ENCODE measurements around the gene GALNT9.

GALNT9 gene

GRCh38 chr12:132291402-132292175, 37.8 kb downstream of the GALNT9 start:
- DNase-seq, result no peak

- DNase-seq, result no peak
These were observed 39.2 kb downstream of the GALNT9 start for GRCh38 chr12:132290203-132290540.

DNA sequence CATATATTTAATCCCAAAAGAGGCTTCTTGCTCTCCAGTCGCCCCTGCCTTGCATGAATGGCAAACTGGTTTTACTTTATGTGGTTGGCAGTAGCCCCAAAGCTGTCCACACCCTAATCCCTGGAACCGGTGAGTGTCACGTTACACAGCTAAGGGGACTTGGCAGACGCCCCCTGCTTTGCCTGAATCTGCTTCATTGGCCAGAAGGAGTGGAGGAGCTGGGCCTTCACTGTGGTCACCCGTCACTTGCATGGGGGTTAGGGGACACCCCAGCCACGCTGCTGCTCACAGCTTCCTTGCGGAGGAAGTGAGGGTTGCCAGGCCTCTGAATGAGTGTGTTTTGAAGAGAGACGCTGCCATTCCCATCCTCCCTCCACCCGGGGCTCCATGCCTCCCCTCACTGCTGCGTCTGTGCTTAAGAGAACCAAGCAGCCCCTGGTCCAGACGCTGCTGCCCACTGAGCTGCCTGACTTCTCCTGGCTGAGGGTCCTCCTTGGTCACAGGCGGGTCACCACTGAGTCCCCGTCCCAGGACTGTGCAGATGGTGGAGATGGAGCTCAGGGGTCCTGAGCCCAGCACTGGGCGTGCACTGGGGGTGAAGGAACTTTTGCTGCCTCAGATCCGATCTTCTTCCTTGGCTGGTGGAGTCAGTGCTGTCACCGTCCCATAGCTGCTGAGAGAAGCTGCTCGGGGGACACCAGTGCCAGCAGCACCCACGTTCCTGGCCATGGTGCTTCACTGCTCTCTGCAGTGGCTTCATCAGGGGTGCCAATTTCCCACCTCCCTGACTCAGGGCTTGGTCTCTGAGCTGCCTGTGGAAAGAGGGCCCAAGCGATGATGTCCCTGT, 39.8 kb downstream of the GALNT9 start:
- DNase-seq, result no peak

DNA sequence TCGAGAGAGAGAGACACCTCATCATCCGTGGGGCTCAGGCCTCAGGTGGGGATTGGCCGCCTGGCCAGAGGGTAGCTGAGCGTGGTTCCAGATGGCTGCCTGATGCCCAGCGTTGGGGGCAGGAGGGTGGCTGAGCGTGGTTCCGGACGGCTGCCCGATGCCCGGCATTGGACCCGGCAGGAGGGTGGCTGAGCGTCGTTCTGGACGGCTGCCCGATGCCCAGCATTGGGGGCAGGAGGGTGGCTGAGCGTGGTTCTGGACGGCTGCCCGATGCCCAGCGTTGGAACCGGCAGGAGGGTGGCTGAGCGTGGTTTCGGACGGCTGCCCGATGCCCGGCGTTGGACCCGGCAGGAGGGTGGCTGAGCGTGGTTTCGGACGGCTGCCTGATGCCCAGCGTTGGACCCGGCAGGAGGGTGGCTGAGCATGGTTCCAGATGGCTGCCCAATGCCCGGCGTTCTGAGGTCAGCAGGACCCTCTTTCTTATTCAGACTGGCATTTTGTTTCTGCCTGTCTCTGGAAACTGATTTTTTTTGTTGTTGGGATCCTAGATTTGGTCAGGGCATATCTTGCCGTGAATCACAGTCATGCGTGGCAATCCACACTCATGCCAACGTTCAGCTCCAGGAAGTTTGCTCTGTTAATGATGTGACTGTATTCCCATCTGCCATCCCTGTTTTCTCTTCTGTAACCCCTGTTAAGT, 40.7 kb downstream of the GALNT9 start:
- DNase-seq, result no peak

DNA sequence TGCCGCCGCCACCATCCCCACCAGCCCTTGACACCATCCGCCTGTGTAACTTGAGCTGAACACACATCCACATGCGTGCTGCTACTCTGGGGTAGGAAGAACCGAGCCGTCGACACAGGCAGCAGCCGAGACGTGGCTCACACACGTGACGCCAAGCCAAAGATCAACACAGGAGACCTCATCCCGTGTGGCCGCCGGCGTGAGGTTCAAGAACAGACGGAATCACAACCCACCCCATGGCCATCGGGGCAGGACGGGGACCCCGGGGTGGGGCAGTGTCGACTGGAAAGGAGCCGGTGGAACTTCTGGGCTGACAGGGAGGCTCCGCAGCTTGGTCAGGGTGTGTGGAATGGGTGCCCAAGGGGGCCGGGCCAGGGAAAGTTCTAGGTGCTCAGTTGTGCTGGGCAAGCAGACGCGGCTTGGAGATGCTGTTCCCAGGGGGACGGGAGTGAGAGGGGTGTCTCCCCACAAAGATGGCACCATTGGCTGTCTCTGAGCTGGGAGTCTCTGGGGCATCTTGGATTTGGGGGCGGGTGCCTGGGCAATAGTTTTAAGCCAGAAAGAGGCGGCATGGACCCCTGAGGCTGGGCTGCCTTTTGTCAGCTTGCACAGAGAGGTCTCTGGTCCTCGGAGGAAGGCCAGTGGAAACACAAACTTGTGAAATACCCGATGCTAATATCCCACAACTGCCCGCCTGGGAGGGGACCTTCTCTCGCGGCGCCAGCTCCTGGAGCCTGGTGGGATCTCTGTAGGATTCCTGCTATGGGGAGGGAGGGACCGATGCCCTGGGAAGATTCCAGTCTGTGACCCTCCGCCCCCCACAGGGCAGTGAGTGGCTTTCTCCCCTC, 41.8 kb downstream of the GALNT9 start:
- no peak for DNase-seq

DNA sequence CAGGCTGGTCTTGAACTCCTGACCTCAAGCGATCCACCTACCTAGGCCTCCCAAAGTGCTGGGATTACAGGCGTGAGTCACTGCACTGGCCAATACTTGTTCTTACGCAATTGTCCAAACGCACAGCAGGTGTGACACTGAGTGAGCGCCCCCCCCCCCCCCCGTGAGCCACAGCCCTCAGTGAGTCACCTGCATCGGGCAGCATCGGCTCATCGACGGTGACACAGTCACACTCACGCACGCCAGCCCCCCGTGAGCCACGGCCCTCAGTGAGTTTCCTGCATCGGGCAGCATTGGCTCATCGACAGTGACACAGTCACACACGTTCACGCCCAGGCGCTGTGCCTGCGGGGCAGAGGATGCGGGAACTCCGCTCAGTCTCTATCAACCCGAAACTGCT, 42.5 kb downstream of the GALNT9 start:
- no peak for DNase-seq

- DNase-seq, result no peak
These were observed 43.3 kb downstream of the GALNT9 start for GRCh38 chr12:132285991-132286681.

GRCh38 chr12:132284827-132285741, 44.3 kb downstream of the GALNT9 start:
- no peak for DNase-seq

DNA sequence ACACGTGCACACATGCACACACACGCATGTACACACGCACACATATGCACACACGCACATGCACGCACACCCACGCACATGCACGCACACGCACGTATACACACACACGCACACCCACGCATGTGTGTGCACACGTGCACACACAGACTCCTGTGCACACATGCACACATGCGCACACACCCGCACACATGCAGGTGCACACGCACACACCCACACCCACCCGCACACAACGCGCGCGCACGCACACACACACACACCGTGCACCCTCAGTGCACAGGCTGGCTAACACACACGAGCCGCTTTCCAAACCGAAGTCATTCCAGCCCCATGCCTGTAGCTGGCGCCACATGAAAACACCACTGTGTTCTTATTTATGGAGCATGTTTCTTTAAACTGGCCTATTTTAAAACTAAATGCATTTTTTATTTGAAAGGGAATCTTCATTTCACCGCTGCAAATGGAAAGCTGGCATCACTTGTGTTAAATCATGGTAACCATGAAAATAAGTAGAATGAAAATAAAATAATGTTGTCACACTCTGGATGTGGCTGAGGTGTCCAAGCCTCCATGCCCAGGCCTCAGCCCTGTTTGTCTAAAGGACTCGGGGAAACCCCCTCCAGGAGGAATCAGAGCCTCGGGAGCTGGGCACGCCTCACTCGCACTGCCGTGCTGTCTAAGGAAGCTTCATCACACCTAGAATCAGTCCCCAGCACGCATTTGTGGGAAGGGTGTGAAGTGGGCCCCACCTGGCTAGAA, 45.1 kb downstream of the GALNT9 start:
- DNase-seq, result no peak

- no peak for DNase-seq
These were observed 46.2 kb downstream of the GALNT9 start for GRCh38 chr12:132282950-132283771.

- DNase-seq, result no peak
These were observed 47.1 kb downstream of the GALNT9 start for GRCh38 chr12:132282031-132282949.

DNA sequence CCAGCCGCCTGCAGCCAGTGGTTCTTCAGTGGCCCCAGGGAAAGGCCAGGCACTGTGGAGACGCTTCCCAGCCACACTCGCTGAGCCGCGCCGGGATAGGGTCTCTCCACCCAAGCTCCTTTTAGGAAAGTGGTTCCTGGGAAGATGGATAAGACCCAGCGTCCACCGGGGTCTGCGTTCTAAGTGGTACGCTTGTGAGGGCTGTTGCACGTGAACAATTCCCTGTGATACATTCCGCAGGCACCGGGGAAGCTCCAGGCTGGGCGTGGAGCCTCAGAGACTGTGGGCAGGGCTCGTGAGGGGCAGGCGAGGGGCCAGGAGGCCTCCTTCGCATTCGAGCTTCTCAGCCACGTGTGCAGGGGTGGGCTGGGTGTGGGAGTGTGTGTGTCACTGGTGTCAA, 48.4 kb downstream of the GALNT9 start:
- no peak for DNase-seq

DNA sequence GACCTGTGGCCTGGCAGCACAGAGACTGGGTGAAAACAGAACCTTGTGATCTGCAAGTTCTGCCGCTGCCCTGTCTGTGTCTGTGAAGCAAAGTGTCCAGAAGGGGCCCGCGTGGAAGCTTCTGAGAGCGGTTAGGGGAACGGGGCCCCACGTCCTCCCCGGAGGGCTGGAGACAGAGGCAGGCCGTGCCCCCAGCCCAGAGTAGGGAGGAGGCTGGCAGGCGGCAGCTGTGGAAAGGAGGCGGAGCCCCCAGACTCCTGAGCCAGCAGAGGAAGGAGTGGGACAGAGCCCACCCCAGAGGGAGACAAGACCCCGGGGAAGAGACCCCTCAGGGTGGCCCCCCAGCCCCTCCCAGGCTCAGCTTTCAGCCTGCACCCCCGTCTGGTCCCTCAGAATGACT, 49.0 kb downstream of the GALNT9 start:
- no peak for DNase-seq

DNA sequence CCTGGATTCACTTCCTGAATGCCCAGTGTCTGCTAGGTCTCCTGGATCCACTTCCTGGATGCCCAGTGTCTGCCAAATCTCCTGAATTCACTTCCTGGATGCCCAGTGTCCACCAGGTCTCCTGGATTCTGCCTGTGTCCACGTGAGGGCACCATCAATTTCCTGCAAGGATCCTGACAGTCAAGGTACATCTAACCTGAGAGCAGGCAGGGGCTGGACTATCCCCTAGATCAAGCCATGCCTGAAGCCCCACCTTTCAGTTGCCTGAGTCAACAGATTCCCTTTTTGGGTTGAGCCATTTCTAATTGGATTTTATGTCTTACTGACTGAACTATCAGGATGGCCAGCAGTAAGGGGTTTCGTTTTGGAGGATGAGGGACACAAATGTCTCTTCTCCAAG, 49.5 kb downstream of the GALNT9 start:
- DNase-seq, result no peak

DNA sequence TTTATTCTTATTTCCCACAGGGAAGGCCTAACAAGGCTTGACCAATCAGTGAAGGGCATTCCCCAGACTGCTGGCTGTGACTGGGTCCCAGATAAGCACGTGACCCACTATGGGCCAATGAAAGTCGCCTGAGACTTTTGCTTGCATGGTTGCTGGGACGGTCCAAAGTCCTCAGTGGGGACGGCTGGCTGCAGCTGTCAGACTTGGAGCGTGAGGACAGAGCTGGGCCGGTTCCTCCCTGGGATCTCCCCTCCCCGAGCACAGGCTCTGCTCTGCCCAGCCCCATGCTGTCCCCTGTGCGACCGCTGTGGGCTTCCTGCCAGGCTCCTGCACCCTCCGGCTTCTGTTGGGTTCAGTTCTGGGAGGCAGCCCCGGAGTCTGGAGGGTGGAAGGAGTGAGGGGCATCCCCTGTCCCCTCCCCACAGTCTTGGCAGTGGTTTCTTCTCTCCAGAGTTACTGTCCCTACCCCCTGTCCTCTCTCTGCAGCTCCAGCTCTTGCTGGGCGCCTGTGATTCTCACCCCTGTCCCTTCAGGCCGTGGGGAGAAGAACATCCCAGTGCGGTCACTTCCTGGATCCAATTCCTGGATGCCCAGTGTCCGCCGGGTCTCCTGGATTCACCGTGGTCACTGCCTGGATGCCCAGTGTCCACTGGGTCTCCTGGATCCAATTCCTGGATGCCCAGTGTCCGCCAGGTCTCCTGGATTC, 50.1 kb downstream of the GALNT9 start:
- no peak for DNase-seq

GRCh38 chr12:132278401-132279183, 50.8 kb downstream of the GALNT9 start:
- no peak for DNase-seq

- no peak for DNase-seq
These were observed 51.4 kb downstream of the GALNT9 start for GRCh38 chr12:132277949-132278348.
